ENCODE data around the gene STON2.

- no peak for TF ChIP-seq EZH2phosphoT487 (conservative IDR thresholded peaks at IDR 0.05; ENCODE audit: low read length)
- no peak for TF ChIP-seq CTCF (IDR thresholded peaks at IDR 0.05; ENCODE audit: insufficient read depth, low read length, poor library complexity, severe bottlenecking)
Observed at GRCh38 chr14:81245771-81246170, 154.4 kb downstream of the STON2 start.
